Astrocyte (in vitro differentiated cells and primary cell): Measurements from ENCODE around the gene SERHL2. TPM values are rescaled to one million over a fixed set of nuclear protein-coding genes. Genes with fewer than 3 reads are reported as not detected.
A peak's percentile ranks its signal among the peaks of the same experiment; 100 is the strongest.

Experiments used
- DNase-seq: peaks from one replicate; pipeline ENCODE4 v3.0.0-alpha.2; 2010; ENCODE audit warnings: low read depth
- FAIRE-seq: peaks from 2 replicates; lab custom pipeline; 2011; peaks lifted over from hg19 to GRCh38; lab: Jason Lieb, UNC
- H2AFZ ChIP-seq: 2 replicates; pipeline ENCODE4 v1.6.0; 2012; ENCODE audit warnings: low read depth, low read length, inconsistent platforms
- H3K27ac ChIP-seq: 2 replicates; pipeline ENCODE4 v1.5.1; 2011; ENCODE audit warnings: low read depth, low read length, inconsistent platforms
- H3K27me3 ChIP-seq: 2 replicates; pipeline ENCODE4 v1.6.0; 2011; ENCODE audit warnings: low read length, inconsistent platforms; ENCODE audit not compliant: insufficient read depth
- H3K36me3 ChIP-seq: 2 replicates; pipeline ENCODE4 v1.5.1; 2011; ENCODE audit warnings: low read length, inconsistent platforms; ENCODE audit not compliant: insufficient read depth
- H3K4me1 ChIP-seq: 2 replicates; pipeline ENCODE4 v1.5.1; 2011; ENCODE audit warnings: low read length, inconsistent platforms; ENCODE audit not compliant: insufficient read depth
- H3K4me2 ChIP-seq: 2 replicates; pipeline ENCODE4 v1.6.0; 2012; ENCODE audit warnings: low read length, inconsistent platforms
- H3K4me3 ChIP-seq: 2 replicates; pipeline ENCODE4 v1.5.1; 2011; ENCODE audit warnings: low read depth, mild to moderate bottlenecking, low read length, inconsistent platforms; ENCODE audit not compliant: insufficient read depth
- H3K79me2 ChIP-seq: 2 replicates; pipeline ENCODE4 v1.6.0; 2012; ENCODE audit warnings: mild to moderate bottlenecking, low read length, inconsistent platforms; ENCODE audit not compliant: insufficient read depth
- H3K9ac ChIP-seq: 2 replicates; pipeline ENCODE4 v1.6.0; 2012; ENCODE audit warnings: mild to moderate bottlenecking, low read length, inconsistent platforms
- H3K9me3 ChIP-seq: 2 replicates; pipeline ENCODE4 v1.5.1; 2012; ENCODE audit warnings: low read depth, mild to moderate bottlenecking, low read length, inconsistent platforms; ENCODE audit not compliant: insufficient read depth
- H4K20me1 ChIP-seq: 2 replicates; pipeline ENCODE4 v1.6.0; 2012; ENCODE audit warnings: low read length, inconsistent platforms; ENCODE audit not compliant: insufficient read depth
- H3K27ac Mint-ChIP-seq: one replicate; pipeline ENCODE4 v1.8.0; 2021; ENCODE audit warnings: mild to moderate bottlenecking, mixed read lengths; ENCODE audit not compliant: unreplicated experiment
- H3K27me3 Mint-ChIP-seq: one replicate; pipeline ENCODE4 v1.8.0; 2021; ENCODE audit warnings: low read depth, mixed read lengths; ENCODE audit not compliant: unreplicated experiment
- H3K36me3 Mint-ChIP-seq: one replicate; pipeline ENCODE4 v1.8.0; 2021; ENCODE audit warnings: low read depth, mixed read lengths; ENCODE audit not compliant: unreplicated experiment
- H3K4me1 Mint-ChIP-seq: one replicate; pipeline ENCODE4 v1.8.0; 2021; ENCODE audit warnings: low read depth, mixed read lengths; ENCODE audit not compliant: unreplicated experiment
- H3K4me3 Mint-ChIP-seq: one replicate; pipeline ENCODE4 v1.8.0; 2021; ENCODE audit warnings: mild to moderate bottlenecking, moderate library complexity, mixed read lengths; ENCODE audit not compliant: unreplicated experiment
- H3K9me3 Mint-ChIP-seq: one replicate; pipeline ENCODE4 v1.8.0; 2021; ENCODE audit warnings: mild to moderate bottlenecking, mixed read lengths; ENCODE audit not compliant: unreplicated experiment
- CTCF ChIP-seq: IDR thresholded peaks from 2 replicates; pipeline ENCODE4 v1.5.1; 2011; ENCODE audit warnings: low read depth, mild to moderate bottlenecking, inconsistent platforms, low read length, moderate library complexity; ENCODE audit not compliant: insufficient read depth
- EZH2 ChIP-seq: IDR thresholded peaks from 2 replicates; pipeline ENCODE4 v1.6.1; 2012; ENCODE audit warnings: mild to moderate bottlenecking, low read length, inconsistent platforms; ENCODE audit not compliant: insufficient read depth
- total RNA-seq: library from RNA; stranded (reverse); gene quantifications from 2 replicates; pipeline ENCODE4 v1.2.1, GENCODE V29; 2021

Gene SERHL2
- total RNA-seq, 1 donor from 2014 or later: 1.2 TPM

- H4K20me1 ChIP-seq: peaks cover 68% of the 10 kb centered on the region
- Mint-ChIP-seq H3K9me3 (no peaks in the 10 kb centered on the region), H3K4me1 (peaks cover 42% of the 10 kb centered on the region), H3K4me3 (no peak overlapping the region), H3K27me3 (no peaks in the 10 kb centered on the region), H3K36me3 (peaks cover 12% of the 10 kb centered on the region), H3K27ac (peak overlapping the region; percentile 15)
- DNase-seq: no peak
- H3K9ac ChIP-seq: no peak overlapping the region
- H3K4me2 ChIP-seq: peak overlapping the region; percentile 11
- H2AFZ ChIP-seq: no peak overlapping the region
- H3K4me3 ChIP-seq: no peak overlapping the region
- no peaks in the 10 kb centered on the region for H3K27me3 ChIP-seq
- no peak for TF ChIP-seq CTCF
- TF ChIP-seq EZH2: no peak
- H3K4me1 ChIP-seq: peaks cover 45% of the 10 kb centered on the region
- H3K9me3 ChIP-seq: no peaks in the 10 kb centered on the region
- peaks cover 75% of the 10 kb centered on the region for H3K79me2 ChIP-seq
- H3K36me3 ChIP-seq: peaks cover 2% of the 10 kb centered on the region
- FAIRE-seq: no peak
- no peak overlapping the region for H3K27ac ChIP-seq
Measured at GRCh38 chr22:42611051-42611450, 57.3 kb downstream of the SERHL2 start.

GRCh38 chr22:42612336-42612735 is 58.6 kb downstream of the SERHL2 start:
- H3K36me3 ChIP-seq: peaks cover 2% of the 10 kb centered on the region
- DNase-seq (no peak), FAIRE-seq (no peak)
- Mint-ChIP-seq H3K4me3 (peak overlapping the region; percentile 96), H3K9me3 (no peaks in the 10 kb centered on the region), H3K4me1 (peaks cover 40% of the 10 kb centered on the region), H3K27me3 (no peaks in the 10 kb centered on the region), H3K36me3 (peaks cover 10% of the 10 kb centered on the region), H3K27ac (peak overlapping the region; percentile 14)
- peak overlapping the region; percentile 96 for H3K9ac ChIP-seq
- no peak overlapping the region for H3K27ac ChIP-seq
- H3K79me2 ChIP-seq: peaks cover 62% of the 10 kb centered on the region
- H3K4me1 ChIP-seq: peaks cover 45% of the 10 kb centered on the region
- H3K4me2 ChIP-seq: peak overlapping the region; percentile 99
- no peak overlapping the region for H2AFZ ChIP-seq
- peaks cover 59% of the 10 kb centered on the region for H4K20me1 ChIP-seq
- H3K27me3 ChIP-seq: no peaks in the 10 kb centered on the region
- H3K4me3 ChIP-seq: no peak overlapping the region
- no peak for TF ChIP-seq EZH2
- no peak for TF ChIP-seq CTCF
- H3K9me3 ChIP-seq: no peaks in the 10 kb centered on the region

GRCh38 chr22:42613872-42614301 is 60.1 kb downstream of the SERHL2 start:
- no peaks in the 10 kb centered on the region for H3K9me3 ChIP-seq
- peaks cover 52% of the 10 kb centered on the region for H3K79me2 ChIP-seq
- Mint-ChIP-seq H3K27ac (peak overlapping the region; percentile 97), H3K36me3 (peaks cover 8% of the 10 kb centered on the region), H3K9me3 (no peaks in the 10 kb centered on the region), H3K4me1 (peaks cover 33% of the 10 kb centered on the region), H3K27me3 (no peaks in the 10 kb centered on the region), H3K4me3 (peak overlapping the region; percentile 96)
- H3K36me3 ChIP-seq: peaks cover 2% of the 10 kb centered on the region
- FAIRE-seq (no peak), DNase-seq (peak; percentile 15)
- peak overlapping the region; percentile 98 for H3K4me3 ChIP-seq
- peaks cover 50% of the 10 kb centered on the region for H4K20me1 ChIP-seq
- no peaks in the 10 kb centered on the region for H3K27me3 ChIP-seq
- peaks cover 36% of the 10 kb centered on the region for H3K4me1 ChIP-seq
- H3K27ac ChIP-seq: peak overlapping the region; percentile 99
- no peak overlapping the region for H2AFZ ChIP-seq
- peak overlapping the region; percentile 99 for H3K4me2 ChIP-seq
- TF ChIP-seq EZH2 (no peak), CTCF (no peak)
- peak overlapping the region; percentile 96 for H3K9ac ChIP-seq
